A549 (cell line): ENCODE data around the gene MRPS6.

Experiments used
- CHD2 ChIP-seq: fragments of 150-350 bp; IDR thresholded peaks from 2 replicates; pipeline ENCODE4 v1.6.1; 2014; ENCODE audit warnings: low read length; ENCODE audit not compliant: partially characterized antibody
- CTCF ChIP-seq: fragments of >200 bp; sonication (Bioruptor Twin); formaldehyde crosslinking; IDR thresholded peaks from 3 replicates; pipeline ENCODE4 v1.5.1; 2016
- USF2 ChIP-seq: fragments of 450-650 bp; IDR thresholded peaks from 2 replicates; pipeline ENCODE4 v1.6.1; 2014; ENCODE audit warnings: antibody characterized with exemption

GRCh38 chr21:34034369-34035014 lies 38.9 kb upstream of the MRPS6 start:
- TF ChIP-seq CTCF (no peak), USF2 (no peak), CHD2 (no peak)
